ENCODE results near the gene TMEM259.

DNA sequence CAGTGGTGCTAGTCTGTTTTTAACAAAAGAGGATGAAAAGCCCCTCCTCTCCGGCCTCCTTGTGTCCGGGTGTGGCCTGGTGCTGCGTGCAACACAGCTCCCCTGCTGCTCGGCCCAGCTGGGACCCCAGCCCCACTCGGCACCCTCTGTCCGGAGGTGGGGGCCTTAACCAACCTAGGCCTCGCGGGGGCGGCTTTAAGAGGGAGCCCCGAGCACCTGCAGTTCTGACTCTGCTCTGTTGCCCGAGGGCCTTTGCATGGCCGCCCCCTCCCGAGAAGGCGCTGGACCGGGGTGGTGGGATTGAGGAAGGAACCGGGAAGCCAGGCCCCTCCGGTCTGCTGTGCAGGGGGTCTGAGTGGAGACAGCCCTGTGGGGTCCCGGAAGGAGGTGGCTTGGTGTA lies 26.4 kb downstream of the TMEM259 start:
- TF ChIP-seq, protein P1, sequence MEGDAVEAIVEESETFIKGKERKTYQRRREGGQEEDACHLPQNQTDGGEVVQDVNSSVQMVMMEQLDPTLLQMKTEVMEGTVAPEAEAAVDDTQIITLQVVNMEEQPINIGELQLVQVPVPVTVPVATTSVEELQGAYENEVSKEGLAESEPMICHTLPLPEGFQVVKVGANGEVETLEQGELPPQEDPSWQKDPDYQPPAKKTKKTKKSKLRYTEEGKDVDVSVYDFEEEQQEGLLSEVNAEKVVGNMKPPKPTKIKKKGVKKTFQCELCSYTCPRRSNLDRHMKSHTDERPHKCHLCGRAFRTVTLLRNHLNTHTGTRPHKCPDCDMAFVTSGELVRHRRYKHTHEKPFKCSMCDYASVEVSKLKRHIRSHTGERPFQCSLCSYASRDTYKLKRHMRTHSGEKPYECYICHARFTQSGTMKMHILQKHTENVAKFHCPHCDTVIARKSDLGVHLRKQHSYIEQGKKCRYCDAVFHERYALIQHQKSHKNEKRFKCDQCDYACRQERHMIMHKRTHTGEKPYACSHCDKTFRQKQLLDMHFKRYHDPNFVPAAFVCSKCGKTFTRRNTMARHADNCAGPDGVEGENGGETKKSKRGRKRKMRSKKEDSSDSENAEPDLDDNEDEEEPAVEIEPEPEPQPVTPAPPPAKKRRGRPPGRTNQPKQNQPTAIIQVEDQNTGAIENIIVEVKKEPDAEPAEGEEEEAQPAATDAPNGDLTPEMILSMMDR (IDR thresholded peaks at IDR 0.05; ENCODE audit: control extremely low read depth in 1 of 3, insufficient read depth in 1 of 3, low read depth in 1 of 3, low read length in 3 of 3) = no peak
- TF ChIP-seq EZH2 (IDR thresholded peaks at IDR 0.05; ENCODE audit: low read depth, low read length, severe bottlenecking) (no peak), EP300 (IDR thresholded peaks at IDR 0.05; ENCODE audit: borderline replicate concordance in 1 of 2, low read depth in 2 of 2, low read length in 2 of 2) (no peak), NANOG (IDR thresholded peaks at IDR 0.05; ENCODE audit: insufficient read depth, low read depth, low read length, poor library complexity, severe bottlenecking) (no peak)
- TF ChIP-seq, protein P2, sequence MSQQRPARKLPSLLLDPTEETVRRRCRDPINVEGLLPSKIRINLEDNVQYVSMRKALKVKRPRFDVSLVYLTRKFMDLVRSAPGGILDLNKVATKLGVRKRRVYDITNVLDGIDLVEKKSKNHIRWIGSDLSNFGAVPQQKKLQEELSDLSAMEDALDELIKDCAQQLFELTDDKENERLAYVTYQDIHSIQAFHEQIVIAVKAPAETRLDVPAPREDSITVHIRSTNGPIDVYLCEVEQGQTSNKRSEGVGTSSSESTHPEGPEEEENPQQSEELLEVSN (IDR thresholded peaks at IDR 0.05) = no peak

Measured in H1 (cell line).